ENCODE measurements around the gene SPINK9.

The SPINK9 gene

DNA sequence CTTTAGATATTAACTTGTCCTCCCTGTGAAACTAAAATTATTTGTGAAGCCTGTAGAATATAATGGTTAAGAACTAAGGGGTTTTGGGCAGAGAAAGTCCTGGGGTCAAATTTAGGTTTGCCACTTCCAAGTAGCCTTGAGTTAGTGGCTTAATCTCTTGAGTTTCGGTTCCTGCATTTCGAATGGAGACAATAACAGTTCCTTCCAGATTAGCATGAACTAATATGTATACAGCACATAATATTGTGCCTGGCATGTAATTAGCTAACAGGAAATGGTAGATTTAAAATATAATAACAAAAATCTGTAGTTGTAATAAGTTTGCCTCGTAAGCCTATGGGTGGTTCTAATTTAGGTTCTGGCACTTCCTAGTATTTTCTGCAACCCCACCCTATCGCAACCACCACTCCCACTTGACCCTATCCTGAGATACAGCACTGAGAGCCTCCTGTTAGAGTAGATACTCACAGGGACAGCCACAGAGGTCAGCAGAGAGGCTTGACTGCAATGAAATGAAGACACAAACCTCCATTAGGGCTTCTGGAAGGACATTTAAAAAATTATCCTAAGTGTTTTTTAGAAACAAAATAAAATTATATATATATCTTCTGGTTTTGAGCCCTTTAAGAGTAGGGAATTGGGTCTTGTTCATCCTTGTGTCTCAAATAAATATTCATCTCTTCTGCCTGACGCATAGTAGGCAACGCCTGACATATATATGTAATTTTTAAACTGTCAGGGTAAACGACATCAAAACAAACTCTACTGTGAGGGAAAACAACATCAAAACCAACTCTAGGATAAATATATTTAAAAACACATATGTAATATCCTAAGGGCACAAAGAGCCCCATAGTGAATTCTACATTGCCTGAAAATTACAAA is 8.5 kb downstream of the SPINK9 start:
- TF ChIP-seq, protein P1, sequence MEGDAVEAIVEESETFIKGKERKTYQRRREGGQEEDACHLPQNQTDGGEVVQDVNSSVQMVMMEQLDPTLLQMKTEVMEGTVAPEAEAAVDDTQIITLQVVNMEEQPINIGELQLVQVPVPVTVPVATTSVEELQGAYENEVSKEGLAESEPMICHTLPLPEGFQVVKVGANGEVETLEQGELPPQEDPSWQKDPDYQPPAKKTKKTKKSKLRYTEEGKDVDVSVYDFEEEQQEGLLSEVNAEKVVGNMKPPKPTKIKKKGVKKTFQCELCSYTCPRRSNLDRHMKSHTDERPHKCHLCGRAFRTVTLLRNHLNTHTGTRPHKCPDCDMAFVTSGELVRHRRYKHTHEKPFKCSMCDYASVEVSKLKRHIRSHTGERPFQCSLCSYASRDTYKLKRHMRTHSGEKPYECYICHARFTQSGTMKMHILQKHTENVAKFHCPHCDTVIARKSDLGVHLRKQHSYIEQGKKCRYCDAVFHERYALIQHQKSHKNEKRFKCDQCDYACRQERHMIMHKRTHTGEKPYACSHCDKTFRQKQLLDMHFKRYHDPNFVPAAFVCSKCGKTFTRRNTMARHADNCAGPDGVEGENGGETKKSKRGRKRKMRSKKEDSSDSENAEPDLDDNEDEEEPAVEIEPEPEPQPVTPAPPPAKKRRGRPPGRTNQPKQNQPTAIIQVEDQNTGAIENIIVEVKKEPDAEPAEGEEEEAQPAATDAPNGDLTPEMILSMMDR (IDR thresholded peaks at IDR 0.05; ENCODE audit: poor library complexity, severe bottlenecking), result no peak
- DNase-seq (ENCODE audit: low spot score) (no peak), ATAC-seq (ENCODE audit: low read depth) (no peak)
- peak overlapping the region; percentile 59 for H3K27ac ChIP-seq (ENCODE audit: poor library complexity, severe bottlenecking)
- no peak overlapping the region for H3K4me3 ChIP-seq (ENCODE audit: severe bottlenecking)
- no peaks in the 10 kb centered on the region for H3K9me3 ChIP-seq (ENCODE audit: severe bottlenecking)
- no peaks in the 10 kb centered on the region for H3K27me3 ChIP-seq (ENCODE audit: insufficient read depth, poor library complexity, severe bottlenecking)
- peaks cover 19% of the 10 kb centered on the region for H3K4me1 ChIP-seq (ENCODE audit: insufficient read depth, poor library complexity, severe bottlenecking)
- no peaks in the 10 kb centered on the region for H3K36me3 ChIP-seq (ENCODE audit: low read depth)

DNA sequence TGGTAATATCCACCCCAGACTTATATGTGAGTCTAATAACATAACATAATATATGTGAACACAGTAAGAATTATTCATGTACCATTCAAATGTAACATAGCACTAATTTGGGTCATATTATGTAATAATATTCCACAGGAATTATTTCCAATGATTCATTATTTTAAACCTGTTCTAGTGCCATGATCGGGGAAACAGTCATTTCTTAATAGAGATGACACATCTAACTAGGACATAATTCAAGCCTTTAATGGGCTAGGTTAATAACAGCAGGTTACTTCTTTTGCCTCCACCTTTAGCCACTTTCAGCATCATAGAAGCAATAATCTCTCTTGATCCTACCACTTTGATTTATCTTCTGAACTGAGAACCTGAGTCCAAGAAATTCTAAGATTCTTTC is 12.3 kb downstream of the SPINK9 start:
- peak; percentile 32; the same call in 1 of the 3 replicates for ATAC-seq (ENCODE audit: low read depth)
- TF ChIP-seq, protein P1 (IDR thresholded peaks at IDR 0.05; ENCODE audit: poor library complexity, severe bottlenecking), result no peak
- H3K27ac ChIP-seq (ENCODE audit: poor library complexity, severe bottlenecking), result no peak overlapping the region

DNA sequence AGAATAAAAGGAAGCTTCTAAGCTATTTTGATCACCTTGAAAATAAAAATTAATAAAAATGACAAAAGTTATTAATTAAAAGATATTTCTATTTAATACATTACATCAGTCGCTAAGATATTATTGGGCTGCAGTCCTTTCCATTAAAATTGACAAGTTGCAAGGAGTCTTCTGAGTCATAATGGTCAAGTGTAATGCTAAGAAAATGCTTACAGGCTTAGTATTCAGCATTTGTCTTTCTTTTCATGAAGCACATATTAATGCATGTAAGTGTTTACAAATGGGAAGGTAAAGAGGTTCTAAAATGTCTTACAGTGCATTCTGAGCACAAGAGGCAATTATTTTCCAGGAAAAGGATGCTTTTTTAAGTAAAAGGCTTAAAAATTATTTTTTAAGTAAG is 17.3 kb downstream of the SPINK9 start:
- Histone ChIP-seq H3K9me3 (ENCODE audit: severe bottlenecking) (no peaks in the 10 kb centered on the region), H3K36me3 (ENCODE audit: low read depth) (no peaks in the 10 kb centered on the region), H3K4me1 (ENCODE audit: insufficient read depth, poor library complexity, severe bottlenecking) (peaks cover 5% of the 10 kb centered on the region), H3K27me3 (ENCODE audit: insufficient read depth, poor library complexity, severe bottlenecking) (no peaks in the 10 kb centered on the region), H3K27ac (ENCODE audit: poor library complexity, severe bottlenecking) (no peak overlapping the region), H3K4me3 (ENCODE audit: severe bottlenecking) (no peak overlapping the region)
- ATAC-seq (ENCODE audit: low read depth) (no peak), DNase-seq (ENCODE audit: low spot score) (no peak)
- TF ChIP-seq, protein P1 (IDR thresholded peaks at IDR 0.05; ENCODE audit: poor library complexity, severe bottlenecking), result no peak

More for the DNA sequence above, 12.3 kb downstream of the SPINK9 start:
- peaks cover 13% of the 10 kb centered on the region for H3K4me1 ChIP-seq (ENCODE audit: insufficient read depth, poor library complexity, severe bottlenecking)
- DNase-seq (ENCODE audit: low spot score), result no peak
- H3K36me3 ChIP-seq (ENCODE audit: low read depth), result no peaks in the 10 kb centered on the region
- no peaks in the 10 kb centered on the region for H3K27me3 ChIP-seq (ENCODE audit: insufficient read depth, poor library complexity, severe bottlenecking)
- H3K9me3 ChIP-seq (ENCODE audit: severe bottlenecking), result no peaks in the 10 kb centered on the region
- no peak overlapping the region for H3K4me3 ChIP-seq (ENCODE audit: severe bottlenecking)

DNA sequence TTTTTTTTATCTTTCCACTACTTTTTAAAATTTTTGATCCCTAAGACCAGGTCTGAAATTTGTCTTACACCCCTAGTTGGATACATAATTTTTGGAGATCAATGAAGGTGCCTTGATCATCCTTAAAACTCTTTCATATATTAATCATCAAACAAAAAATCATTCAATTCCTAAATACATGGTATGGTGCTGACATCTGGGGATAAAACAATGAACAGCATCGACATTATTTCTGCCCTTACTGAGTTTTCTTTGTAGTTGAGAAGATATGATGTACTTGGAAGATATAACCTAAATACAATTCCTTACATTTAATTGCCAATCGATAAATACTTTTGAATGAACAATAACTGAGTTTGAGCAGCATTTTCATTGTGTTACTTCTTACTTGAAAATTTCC is 18.3 kb downstream of the SPINK9 start:
- no peak overlapping the region for H3K27ac ChIP-seq (ENCODE audit: poor library complexity, severe bottlenecking)
- DNase-seq (ENCODE audit: low spot score) (no peak), ATAC-seq (ENCODE audit: low read depth) (no peak)
- no peaks in the 10 kb centered on the region for H3K36me3 ChIP-seq (ENCODE audit: low read depth)
- H3K4me1 ChIP-seq (ENCODE audit: insufficient read depth, poor library complexity, severe bottlenecking), result peaks cover 5% of the 10 kb centered on the region
- no peaks in the 10 kb centered on the region for H3K9me3 ChIP-seq (ENCODE audit: severe bottlenecking)
- TF ChIP-seq, protein P1 (IDR thresholded peaks at IDR 0.05; ENCODE audit: poor library complexity, severe bottlenecking), result peak; percentile 68
- H3K4me3 ChIP-seq (ENCODE audit: severe bottlenecking), result no peak overlapping the region
- H3K27me3 ChIP-seq (ENCODE audit: insufficient read depth, poor library complexity, severe bottlenecking), result no peaks in the 10 kb centered on the region

DNA sequence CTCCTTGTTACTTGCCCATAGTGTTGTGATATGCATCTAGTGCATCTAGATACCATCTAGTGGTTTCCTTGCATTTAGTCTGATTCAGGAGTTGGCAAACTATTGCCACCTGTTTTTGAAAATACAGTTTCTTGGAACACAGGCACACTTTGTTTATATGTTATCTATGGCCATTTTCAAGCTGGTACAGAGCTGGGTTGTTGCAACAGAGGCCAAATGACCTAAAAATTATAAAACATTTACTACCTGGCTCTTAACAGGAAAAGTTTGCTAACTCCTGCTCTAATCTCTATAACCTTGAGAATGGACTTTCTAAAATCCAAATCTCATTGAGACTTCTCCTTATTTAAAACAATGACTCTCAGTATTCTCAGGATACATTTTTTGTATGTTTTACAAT is 29.0 kb downstream of the SPINK9 start:
- no peaks in the 10 kb centered on the region for H3K36me3 ChIP-seq (ENCODE audit: low read depth)
- H3K27me3 ChIP-seq (ENCODE audit: insufficient read depth, poor library complexity, severe bottlenecking), result no peaks in the 10 kb centered on the region
- H3K4me1 ChIP-seq (ENCODE audit: insufficient read depth, poor library complexity, severe bottlenecking), result no peaks in the 10 kb centered on the region
- H3K4me3 ChIP-seq (ENCODE audit: severe bottlenecking), result no peak overlapping the region
- no peaks in the 10 kb centered on the region for H3K9me3 ChIP-seq (ENCODE audit: severe bottlenecking)
- no peak for DNase-seq (ENCODE audit: low spot score)
- ATAC-seq (ENCODE audit: low read depth), result no peak
- TF ChIP-seq, protein P1 (IDR thresholded peaks at IDR 0.05; ENCODE audit: poor library complexity, severe bottlenecking), result peak; percentile 23
- H3K27ac ChIP-seq (ENCODE audit: poor library complexity, severe bottlenecking), result no peak overlapping the region

Measured in RWPE2 (cell line).